Fibroblast of skin of right quadriceps (primary cell): ENCODE data around the gene ZNF415.
"Not testable (repeated sequence)": the region's sequence is repeated elsewhere in the genome, so short reads cannot be mapped to it uniquely, and the experiment has no call there.

ENCODE experiments used
- DNase-seq: peaks from one replicate; pipeline ENCODE4 v3.0.0-alpha.2; 2013

Gene ZNF415

DNA sequence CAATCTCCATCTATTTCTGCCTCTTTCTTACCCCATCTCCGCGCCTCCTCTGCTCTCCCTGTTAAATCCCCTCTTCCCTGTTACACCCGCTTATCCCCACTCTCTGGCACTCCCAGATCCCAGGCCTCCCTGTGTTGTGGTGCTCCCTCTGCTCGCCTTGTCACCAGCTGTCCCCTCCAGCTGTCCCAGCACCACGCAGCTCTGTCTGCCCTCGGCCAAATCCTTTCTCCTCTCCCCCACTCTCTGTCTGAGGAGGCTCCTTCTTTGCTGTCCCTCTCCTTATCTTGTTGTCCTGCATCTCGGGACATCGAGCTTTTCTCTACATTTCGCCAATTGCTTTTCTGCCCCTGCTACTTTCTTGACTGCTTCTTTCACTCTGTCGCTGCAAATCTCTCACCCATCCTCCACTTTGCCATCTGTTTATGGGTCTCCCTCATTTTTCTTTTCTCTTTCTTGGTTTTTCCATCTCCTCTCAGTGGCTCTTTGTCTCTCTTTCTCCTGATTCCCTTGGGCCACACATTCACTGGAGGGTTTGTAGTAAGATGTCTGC is 30.4 kb downstream of the ZNF415 start:
- no peak for DNase-seq

DNA sequence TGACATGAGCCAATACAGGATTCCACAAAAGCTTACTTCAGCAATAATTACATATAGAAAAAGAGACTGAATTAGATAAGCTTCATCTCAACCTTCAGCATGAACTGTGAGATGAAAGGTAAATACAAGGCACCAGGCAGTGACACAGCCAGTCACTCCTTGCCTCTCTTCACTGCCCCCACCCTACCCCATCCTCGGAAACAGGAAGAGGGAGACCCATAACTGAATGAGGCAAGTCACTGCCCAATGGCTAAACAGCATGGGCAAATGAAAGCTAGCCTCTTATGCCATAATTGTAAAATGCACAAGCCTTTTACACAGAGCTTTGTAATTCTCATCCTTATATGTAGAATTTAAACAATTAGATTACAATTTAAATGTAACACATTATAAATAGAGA is 31.2 kb downstream of the ZNF415 start:
- DNase-seq = no peak

DNA sequence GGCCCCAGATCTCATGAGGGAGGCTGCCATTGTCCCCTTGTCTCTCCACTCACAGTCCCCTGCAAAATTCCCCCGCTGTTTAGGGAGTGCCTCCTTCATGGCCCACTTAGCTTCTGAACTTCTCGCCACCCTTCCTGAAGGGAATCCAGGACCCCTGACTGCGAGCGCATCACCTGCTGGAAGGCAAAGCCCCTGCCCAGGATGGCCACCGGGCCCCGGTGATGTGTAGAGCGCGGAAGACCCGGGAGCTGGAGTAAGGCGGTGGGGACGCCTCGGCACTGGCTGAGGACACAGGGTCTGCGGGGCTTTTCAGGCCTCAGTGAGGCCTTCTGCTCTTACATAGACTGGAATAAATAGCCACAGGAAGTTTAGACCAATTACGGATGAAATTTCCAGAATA is 34.1 kb downstream of the ZNF415 start:
- DNase-seq = not testable (repeated sequence)

DNA sequence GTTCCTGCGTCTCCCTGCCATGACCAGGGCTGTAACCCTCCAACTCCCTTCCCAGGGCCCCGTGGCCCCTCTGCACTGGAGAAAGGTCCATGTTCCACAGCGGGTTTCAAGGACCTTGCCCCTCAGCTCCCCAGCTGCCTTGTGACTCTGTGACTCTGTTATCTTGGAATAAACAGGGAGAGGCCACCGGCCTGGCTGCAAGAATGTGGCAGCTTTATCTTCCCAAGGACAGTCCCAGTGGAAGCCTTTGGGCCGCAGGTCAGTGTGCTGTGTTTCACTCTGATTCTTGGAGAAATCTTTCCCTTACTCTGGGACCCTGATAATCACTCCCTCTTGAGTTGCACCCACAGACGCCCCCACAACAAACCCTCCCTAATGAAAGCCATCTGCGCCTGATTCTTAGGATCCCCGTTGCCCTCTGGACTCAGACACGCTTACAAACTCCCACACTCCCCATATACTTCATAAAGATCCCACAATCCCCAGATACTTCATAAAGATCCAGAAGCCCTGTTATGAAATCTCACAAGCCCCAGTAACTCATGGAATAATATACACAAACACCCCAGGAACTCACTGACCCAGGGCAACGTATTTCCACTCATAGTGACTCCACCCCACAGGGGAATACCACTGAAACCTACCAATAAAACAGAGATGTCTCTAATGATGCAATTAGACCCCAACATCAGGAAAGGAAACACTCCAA is 35.6 kb downstream of the ZNF415 start:
- not testable (repeated sequence) for DNase-seq

DNA sequence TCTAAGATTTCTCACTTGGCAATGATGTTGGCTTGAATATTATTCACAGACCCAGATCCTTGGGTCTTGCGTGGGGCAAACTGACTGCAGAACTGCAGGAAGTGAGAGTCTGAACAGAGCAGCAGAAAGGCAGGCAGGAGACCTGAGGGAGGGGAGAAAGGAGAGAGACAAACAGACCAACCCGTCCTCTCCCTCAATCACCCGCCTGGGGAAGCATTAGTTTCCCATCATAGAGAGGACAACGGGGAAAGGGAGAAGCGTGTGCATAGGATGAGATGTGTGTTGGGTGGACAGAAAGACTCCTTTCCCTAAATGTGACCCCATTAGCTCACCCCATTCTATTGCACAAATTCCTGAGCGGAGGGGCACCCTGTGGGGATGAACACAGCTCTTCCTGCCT is 36.1 kb downstream of the ZNF415 start:
- not testable (repeated sequence) for DNase-seq

DNA sequence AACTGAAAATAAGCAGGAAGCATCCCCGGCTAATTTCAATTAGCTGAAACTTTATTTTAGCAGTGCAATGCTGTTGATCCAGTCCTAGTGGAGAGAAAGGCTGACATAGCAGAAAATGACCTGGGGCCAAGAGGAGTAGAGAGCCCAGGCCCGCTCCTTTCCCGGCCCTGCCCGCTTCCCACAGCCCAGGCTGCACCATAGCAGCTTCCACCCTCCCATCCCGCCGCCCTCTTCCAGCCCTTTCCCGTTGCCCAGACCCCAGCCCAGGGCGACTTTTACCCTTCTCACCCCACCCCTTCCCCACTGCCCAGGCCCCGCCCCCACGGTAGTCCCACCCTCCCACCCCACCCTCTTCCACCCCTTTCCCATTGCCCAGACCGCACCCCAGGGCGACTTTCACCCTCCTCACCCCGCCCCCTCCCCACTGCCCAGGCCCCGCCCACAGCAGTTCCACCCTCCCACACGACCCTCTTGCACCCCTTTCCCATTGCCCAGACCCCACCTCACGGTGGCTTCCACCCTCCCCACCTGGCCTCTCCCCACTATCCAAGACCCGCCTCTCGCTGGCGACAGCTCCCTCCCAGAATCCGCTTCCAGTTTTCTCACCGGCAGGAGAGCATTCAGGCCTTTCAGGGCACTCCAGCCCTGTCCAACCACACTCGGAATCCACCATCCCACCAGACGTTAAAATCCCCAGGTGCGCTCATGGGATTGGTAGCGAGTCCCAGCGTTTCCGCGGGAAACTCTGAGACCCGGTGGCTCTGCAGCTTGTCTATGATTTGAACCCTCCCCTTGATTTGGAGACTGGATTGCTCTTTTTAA is 37.7 kb downstream of the ZNF415 start:
- DNase-seq = no peak

DNA sequence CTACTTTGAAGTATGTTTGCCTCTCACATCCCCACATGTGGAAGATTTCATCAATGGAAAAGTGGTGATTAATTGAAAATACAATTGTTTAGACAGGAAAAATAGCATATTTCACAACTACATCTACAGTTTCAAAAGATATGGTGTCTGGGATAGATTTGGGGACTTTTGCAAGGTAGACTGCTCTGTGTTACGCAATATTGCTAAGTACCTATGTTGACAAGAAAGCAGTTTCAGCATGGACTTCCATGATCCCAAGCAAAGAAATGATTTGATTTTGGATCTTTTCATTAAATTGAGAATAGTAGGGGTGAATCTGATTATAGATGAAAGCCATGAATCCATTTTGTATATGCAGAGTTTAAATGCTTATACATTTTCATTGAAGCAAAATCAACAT is 40.0 kb downstream of the ZNF415 start:
- no peak for DNase-seq

DNA sequence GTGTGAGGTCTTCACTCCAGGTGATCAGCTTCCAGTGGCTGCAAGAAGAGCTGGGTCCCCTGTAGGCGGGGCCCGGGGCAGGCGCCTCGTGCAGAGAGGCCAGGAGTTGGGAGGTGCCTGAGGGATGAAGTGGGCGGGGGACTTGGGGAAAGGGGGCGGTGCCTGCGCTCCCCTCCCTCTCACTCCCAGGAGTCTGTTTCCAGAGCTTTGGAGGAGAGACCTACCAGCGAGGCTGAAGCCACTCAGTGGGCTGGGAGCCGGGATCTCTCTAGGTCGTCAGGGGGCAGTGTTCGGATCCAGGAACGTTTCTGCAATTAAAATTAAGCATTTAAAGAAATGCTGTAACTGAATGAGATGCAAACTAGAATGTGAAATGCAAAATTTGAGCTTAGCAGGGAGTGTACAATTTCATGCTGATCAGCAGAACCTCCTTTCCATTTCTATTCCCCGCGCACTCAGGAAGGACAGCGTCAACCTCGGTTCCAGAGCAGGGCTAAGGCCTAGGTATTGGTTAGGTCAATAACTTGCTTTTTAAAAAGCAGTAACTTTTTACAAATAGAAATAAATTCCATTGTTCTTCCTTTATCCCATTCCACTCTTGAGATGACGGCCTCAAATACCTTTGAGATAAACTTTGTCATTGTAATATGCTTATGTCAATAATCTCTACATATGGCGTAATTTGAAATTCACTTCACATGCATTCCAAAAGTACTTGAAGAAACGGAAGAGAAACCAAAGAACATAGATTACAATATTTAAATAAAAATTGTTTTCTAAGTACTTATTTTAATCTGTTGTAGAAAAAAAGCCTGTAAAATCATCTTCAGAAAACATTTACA is 41.1 kb downstream of the ZNF415 start:
- no peak for DNase-seq

DNA sequence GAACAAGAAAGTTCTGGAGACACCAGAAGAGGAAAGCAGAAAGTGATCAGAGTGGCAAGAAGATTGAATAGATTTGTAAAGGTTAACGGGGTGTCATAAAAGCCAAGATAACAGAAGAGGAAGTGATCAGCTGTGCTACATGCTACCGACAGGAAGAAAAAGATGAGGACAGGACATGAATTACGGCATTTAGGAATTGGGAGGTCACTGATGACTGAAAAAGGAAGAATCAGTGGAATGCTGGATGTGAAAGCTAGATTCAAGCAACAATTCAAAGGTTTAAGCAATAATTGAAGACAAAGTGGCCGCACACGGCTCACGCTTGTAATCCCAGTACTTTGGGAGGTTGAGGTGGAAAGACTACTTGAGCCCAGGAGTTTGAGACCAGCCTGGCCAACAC is 44.6 kb downstream of the ZNF415 start:
- DNase-seq = no peak

DNA sequence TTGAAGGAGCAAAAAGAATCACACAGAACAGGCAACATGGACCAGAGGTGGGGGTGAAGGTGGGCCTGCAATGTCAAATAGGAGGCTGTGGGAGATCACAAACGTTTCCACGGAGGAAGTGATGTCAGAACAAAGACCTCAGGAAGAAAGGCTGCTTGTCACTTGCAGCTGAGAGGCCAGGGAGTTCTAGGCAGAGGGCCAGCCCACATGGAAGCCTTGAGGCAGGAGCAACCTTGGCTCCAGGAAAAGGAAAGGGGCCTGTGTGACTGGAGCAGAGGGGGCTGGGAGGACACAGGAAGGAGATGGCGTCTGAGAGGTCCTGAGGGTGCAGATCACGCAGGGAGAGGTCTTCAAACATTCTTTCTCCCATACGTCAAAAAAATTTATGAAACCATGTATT is 45.8 kb downstream of the ZNF415 start:
- DNase-seq = peak; percentile 8

DNA sequence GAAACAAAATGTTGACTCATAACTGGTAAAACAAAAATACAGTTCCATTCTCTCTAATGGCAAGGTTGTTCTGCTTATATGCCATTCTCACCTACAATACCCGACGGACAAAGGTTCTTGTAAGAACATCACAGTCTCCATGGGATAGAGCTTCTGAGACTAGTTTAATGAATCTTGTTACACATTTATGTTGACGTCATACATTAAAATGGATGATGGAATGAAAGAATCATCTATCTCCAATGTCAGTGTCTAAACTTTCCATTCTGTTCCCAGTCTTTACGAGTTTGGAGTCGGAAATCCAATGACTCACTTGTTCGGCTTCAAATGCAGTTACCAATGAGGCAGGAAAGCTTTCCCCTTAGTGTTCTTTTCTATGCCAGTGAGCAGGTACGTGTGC is 47.2 kb downstream of the ZNF415 start:
- DNase-seq = no peak

DNA sequence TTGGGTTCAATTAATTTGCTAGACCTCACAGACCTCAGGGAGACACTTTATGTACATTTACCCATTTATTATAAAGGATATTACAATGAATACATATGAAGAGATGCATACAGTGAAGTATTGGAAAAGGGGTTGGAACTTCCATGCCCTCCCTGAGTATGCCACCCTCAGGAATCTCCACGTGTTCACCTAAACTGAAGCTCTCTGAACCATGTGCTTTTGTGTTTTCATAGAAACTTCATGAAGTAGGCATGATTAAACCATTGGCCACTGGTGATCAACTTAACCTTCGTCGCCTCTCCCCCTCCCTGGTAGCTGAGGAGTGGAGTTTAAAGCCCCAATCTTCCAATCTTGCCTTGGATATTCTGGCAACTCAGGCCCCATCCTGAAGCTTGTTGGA is 49.8 kb downstream of the ZNF415 start:
- DNase-seq = no peak

DNA sequence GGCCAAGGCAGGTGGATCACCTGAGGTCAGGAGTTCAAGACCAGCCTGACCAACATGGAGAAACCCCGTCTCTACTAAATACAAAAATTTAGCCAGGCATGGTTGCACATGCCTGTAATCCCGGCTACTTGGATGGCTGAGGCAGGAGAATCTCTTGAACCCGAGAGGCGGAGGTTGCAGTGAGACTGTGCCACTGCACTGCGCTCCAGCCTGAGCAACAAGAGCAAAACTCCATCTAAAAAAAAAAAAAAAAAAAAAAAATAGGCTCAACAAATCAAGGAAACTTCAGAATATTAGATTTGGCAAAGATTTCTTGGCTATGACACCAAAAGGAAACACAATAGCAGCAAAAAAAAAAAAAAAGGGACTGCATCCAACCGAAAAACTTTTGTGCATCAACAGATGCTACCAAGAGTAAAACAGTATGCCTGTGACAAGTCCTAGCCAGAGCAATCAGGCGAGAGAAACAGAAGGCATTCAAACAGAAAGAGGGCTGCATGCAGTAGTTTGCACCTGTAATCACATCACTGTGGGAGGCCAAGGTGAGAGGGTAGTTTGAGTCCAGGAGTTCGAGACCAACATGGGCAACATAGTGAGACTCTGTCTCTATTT is 53.3 kb downstream of the ZNF415 start:
- no peak for DNase-seq

DNA sequence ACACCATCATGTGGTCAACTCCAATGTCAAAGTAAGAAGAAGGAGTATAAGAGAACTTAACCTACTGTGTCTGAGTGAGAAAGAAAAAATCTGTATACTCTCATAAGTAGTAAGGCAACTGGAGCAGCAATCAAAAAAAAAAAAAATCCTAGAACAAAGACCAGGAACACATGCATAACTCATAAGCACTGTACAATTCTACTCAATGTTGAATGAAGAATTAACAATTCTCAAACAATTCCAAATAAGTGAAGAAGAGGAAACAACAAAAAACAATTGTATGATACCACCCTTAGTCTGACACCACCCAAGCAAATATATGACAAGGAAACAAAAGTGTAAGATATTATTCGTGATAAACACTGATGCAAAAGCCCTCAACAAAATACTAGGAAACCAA is 54.0 kb downstream of the ZNF415 start:
- DNase-seq = no peak

DNA sequence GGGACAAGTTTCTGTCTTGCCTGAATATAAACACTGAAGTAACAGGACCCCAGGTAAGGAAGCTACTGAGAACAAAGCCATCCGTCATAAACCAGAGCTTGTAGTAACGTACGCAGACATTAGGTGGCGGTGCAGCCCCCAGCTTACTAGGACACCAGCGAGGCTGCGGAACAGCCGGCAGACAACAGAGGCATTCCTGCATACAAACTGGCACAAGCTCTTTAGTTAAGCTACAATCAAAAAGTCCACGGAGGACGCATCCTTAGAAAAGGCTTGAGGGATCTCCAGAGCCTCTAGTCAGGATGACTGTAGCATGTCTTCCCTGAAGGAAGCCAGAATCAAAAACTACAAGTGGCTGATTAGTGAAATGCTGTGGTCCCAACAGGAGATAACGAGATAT is 55.7 kb downstream of the ZNF415 start:
- DNase-seq = no peak

DNA sequence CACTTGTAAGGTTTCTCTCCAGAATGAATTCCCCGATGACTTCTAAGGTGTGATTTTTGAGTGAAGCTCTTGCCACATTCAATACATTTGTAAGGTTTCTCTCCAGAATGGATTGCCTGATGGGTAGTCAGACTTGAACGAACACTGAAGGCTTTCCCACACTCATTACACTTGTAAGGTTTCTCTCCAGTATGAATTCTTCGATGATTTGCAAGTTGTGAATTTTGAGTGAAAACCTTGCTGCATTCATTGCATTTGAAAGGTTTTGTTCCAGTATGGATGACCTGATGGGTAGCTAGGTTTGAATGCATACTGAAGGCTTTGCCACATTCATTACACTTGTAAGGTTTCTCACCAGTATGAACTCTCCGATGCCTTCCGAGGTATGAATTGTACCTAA is 63.9 kb downstream of the ZNF415 start:
- DNase-seq = no peak

DNA sequence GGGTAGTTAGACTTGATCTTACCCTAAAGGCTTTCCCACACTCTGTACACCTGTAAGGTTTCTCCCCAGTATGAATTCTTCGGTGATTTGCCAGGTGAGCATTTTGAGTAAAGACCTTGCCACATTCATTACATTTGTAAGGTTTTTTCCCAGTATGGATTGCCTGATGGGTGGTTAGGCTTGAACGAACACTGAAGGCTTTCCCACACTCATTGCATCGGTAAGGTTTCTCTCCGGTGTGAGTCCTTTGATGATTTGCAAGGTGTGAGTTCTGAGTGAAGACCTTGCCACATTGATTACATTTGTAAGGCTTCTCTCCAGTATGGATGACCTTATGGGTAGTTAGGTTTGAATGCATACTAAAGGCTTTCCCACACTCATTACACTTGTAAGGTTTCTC is 64.5 kb downstream of the ZNF415 start:
- no peak for DNase-seq

DNA sequence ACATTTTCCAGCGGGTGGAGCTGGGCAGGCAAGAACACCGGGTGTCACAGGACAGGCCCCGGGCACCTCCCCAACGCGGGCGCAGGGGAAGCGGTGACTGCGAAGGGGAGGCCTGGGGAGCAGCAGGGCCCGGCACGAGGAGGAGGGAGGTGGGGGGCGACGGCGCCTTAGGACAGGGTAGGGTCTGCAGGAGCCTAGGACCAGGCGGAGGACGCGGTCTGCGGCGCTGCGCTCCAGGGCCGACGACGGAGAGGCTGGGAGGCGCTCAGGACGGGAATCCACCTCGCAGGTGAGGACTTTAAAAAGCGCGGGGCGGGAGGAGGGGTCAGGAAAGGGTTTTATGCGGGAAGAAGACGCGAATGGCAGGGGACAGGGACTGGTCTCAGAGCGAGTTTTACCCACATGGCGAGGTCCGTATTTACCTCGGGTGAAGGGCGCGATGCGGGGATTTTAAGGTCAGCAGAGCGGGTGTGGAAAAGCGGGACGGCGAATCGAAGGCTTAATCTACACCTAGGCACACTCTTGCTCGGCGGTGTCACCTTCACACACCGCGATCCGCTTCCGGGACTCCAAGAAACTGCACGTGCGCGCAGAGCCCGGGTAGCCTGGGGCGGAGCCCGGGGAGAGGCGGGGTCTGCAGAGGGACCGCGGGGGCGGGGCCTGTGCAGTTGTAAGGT is 74.7 kb downstream of the ZNF415 start:
- DNase-seq = no peak
